ENCODE results near the gene HIRA. TPM values are rescaled to one million over a fixed set of nuclear protein-coding genes. Genes with fewer than 3 reads are reported as not detected.

Gene HIRA
- total and polyA plus RNA-seq, 9 of the 15 experiments (the other 6 are each of a cell fraction or from before 2014, with no cell fraction given), result 0.96 to 132 (median 58.4) TPM

DNA sequence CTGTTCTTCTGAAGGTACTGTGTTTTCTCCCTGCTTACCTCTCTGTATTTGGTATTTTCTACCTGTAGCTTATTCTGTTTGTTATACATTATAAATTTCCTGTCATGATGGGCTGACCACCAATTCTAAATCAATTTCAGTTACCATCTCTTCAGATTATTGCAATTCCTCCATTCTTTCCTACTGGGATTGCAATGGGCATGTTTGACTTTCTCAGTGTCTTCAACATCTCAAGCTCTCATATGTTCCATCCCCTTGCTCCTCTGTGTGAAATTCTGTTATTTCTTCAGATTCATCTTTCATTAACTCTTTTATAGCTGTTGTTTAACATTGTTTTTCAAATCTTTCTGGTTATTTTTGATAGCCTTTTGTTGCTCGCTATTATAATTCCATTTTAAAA lies 31.5 kb upstream of the HIRA start (continued):
- no peak for TF ChIP-seq TEAD1 (CRISPR knock-in tag; IDR thresholded peaks at IDR 0.05)
- TF ChIP-seq ZNF717 (CRISPR knock-in tag; IDR thresholded peaks at IDR 0.05), result 0 out of 2 replicates have a peak, but pooled peaks have one; percentile 46
- no peak for TF ChIP-seq PHTF2 (CRISPR knock-in tag; IDR thresholded peaks at IDR 0.05)
- no peak for TF ChIP-seq ELF2 (CRISPR knock-in tag; IDR thresholded peaks at IDR 0.05)
- no peak for TF ChIP-seq HLTF (IDR thresholded peaks at IDR 0.05)
- TF ChIP-seq, protein P1, sequence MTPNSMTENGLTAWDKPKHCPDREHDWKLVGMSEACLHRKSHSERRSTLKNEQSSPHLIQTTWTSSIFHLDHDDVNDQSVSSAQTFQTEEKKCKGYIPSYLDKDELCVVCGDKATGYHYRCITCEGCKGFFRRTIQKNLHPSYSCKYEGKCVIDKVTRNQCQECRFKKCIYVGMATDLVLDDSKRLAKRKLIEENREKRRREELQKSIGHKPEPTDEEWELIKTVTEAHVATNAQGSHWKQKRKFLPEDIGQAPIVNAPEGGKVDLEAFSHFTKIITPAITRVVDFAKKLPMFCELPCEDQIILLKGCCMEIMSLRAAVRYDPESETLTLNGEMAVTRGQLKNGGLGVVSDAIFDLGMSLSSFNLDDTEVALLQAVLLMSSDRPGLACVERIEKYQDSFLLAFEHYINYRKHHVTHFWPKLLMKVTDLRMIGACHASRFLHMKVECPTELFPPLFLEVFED (CRISPR knock-in tag; conservative IDR thresholded peaks at IDR 0.05), result no peak
- TF ChIP-seq, protein P2, sequence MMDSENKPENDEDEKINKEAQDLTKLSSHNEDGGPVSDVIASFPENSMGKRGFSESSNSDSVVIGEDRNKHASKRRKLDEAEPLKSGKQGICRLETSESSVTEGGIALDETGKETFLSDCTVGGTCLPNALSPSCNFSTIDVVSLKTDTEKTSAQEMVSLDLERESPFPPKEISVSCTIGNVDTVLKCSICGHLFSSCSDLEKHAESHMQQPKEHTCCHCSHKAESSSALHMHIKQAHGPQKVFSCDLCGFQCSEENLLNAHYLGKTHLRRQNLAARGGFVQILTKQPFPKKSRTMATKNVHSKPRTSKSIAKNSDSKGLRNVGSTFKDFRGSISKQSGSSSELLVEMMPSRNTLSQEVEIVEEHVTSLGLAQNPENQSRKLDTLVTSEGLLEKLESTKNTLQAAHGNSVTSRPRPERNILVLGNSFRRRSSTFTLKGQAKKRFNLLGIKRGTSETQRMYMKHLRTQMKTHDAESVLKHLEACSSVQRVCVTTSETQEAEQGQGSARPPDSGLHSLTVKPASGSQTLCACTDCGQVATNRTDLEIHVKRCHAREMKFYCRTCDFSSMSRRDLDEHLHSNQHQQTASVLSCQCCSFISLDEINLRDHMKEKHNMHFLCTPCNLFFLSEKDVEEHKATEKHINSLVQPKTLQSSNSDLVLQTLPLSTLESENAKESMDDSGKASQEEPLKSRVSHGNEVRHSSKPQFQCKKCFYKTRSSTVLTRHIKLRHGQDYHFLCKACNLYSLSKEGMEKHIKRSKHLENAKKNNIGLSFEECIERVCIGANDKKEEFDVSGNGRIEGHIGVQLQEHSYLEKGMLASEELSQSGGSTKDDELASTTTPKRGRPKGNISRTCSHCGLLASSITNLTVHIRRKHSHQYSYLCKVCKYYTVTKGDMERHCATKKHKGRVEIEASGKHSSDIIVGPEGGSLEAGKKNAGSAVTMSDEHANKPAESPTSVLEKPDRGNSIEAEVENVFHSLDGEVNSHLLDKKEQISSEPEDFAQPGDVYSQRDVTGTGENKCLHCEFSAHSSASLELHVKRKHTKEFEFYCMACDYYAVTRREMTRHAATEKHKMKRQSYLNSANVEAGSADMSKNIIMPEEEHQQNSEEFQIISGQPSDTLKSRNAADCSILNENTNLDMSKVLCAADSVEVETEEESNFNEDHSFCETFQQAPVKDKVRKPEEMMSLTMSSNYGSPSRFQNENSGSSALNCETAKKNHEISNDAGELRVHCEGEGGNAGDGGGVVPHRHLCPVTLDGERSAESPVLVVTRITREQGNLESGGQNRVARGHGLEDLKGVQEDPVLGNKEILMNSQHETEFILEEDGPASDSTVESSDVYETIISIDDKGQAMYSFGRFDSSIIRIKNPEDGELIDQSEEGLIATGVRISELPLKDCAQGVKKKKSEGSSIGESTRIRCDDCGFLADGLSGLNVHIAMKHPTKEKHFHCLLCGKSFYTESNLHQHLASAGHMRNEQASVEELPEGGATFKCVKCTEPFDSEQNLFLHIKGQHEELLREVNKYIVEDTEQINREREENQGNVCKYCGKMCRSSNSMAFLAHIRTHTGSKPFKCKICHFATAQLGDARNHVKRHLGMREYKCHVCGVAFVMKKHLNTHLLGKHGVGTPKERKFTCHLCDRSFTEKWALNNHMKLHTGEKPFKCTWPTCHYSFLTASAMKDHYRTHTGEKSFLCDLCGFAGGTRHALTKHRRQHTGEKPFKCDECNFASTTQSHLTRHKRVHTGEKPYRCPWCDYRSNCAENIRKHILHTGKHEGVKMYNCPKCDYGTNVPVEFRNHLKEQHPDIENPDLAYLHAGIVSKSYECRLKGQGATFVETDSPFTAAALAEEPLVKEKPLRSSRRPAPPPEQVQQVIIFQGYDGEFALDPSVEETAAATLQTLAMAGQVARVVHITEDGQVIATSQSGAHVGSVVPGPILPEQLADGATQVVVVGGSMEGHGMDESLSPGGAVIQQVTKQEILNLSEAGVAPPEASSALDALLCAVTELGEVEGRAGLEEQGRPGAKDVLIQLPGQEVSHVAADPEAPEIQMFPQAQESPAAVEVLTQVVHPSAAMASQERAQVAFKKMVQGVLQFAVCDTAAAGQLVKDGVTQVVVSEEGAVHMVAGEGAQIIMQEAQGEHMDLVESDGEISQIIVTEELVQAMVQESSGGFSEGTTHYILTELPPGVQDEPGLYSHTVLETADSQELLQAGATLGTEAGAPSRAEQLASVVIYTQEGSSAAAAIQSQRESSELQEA (IDR thresholded peaks at IDR 0.05; ENCODE audit: low read depth), result no peak
- TF ChIP-seq, protein P3, sequence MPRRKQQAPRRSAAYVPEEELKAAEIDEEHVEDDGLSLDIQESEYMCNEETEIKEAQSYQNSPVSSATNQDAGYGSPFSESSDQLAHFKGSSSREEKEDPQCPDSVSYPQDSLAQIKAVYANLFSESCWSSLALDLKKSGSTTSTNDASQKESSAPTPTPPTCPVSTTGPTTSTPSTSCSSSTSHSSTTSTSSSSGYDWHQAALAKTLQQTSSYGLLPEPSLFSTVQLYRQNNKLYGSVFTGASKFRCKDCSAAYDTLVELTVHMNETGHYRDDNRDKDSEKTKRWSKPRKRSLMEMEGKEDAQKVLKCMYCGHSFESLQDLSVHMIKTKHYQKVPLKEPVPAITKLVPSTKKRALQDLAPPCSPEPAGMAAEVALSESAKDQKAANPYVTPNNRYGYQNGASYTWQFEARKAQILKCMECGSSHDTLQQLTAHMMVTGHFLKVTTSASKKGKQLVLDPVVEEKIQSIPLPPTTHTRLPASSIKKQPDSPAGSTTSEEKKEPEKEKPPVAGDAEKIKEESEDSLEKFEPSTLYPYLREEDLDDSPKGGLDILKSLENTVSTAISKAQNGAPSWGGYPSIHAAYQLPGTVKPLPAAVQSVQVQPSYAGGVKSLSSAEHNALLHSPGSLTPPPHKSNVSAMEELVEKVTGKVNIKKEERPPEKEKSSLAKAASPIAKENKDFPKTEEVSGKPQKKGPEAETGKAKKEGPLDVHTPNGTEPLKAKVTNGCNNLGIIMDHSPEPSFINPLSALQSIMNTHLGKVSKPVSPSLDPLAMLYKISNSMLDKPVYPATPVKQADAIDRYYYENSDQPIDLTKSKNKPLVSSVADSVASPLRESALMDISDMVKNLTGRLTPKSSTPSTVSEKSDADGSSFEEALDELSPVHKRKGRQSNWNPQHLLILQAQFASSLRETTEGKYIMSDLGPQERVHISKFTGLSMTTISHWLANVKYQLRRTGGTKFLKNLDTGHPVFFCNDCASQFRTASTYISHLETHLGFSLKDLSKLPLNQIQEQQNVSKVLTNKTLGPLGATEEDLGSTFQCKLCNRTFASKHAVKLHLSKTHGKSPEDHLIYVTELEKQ (CRISPR knock-in tag; IDR thresholded peaks at IDR 0.05), result no peak
- no peak for TF ChIP-seq ZNF778 (CRISPR knock-in tag; IDR thresholded peaks at IDR 0.05)
- TF ChIP-seq NCOA4 (IDR thresholded peaks at IDR 0.05; ENCODE audit: partially characterized antibody), result peak; percentile 31
- TF ChIP-seq, protein P4, sequence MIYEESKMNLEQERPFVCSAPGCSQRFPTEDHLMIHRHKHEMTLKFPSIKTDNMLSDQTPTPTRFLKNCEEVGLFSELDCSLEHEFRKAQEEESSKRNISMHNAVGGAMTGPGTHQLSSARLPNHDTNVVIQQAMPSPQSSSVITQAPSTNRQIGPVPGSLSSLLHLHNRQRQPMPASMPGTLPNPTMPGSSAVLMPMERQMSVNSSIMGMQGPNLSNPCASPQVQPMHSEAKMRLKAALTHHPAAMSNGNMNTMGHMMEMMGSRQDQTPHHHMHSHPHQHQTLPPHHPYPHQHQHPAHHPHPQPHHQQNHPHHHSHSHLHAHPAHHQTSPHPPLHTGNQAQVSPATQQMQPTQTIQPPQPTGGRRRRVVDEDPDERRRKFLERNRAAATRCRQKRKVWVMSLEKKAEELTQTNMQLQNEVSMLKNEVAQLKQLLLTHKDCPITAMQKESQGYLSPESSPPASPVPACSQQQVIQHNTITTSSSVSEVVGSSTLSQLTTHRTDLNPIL (CRISPR knock-in tag; IDR thresholded peaks at IDR 0.05), result no peak
- no peak for TF ChIP-seq CREM (IDR thresholded peaks at IDR 0.05; ENCODE audit: low read depth)
- no peak for TF ChIP-seq IRF2 (CRISPR knock-in tag; IDR thresholded peaks at IDR 0.05)
- TF ChIP-seq CSDE1 (IDR thresholded peaks at IDR 0.05), result 0 out of 4 replicates have a peak, but pooled peaks of 1 of the 2 experiments have one; percentile 58
